GM11168 (cell line): ENCODE data around the gene TKT.

ENCODE experiments used
- in situ Hi-C: fragments of 300-500 bp; cut with MboI; formaldehyde crosslinking; loops from one replicate; pipeline ENCODE4 v1.12.0; 2022; ENCODE audit warnings: low sequenced_read_pairs; ENCODE audit not compliant: unreplicated experiment

Gene TKT

DNA sequence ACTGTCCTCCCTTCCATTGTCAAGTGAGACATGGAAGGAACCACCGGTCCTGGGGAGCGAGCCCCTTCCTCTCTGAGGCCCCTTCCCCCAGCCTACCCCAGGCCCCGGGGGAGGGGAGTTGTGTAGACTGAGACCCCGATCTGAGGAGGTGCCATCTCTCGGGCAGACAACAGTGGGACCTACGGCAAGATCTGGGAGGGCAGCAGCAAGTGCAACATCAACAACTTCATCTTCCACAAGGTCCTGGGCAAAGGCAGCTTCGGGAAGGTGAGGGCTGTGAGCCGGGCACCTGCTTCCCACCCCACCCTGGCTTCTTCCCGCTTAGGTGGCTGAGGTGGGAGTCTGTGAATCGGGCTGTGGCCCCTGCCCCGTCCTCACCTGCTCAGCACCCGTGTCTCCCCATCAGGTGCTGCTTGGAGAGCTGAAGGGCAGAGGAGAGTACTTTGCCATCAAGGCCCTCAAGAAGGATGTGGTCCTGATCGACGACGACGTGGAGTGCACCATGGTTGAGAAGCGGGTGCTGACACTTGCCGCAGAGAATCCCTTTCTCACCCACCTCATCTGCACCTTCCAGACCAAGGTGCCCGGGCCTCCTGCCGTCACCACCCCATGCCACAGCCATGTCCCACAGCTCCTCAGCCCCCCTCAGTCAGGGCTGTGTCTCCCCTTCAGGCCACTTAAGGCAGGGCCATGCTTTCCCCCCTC, 69.9 kb downstream of the TKT start:
- in situ Hi-C loops: no loop called here

DNA sequence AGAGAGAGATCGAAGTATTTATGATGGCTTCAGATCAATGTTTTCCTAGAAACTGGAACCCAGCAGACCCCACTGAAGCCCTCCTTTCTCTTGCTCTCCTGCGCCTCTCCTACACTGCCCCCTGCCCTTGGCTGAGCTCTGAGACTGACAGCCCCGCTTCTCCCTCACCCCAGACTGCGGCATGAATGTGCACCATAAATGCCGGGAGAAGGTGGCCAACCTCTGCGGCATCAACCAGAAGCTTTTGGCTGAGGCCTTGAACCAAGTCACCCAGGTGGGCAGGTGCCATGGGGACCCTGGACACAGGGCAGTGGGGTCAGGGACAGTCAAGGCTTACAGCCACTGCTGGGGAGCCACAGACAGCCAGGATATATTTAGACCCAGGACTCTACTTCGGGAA, 71.1 kb downstream of the TKT start:
- in situ Hi-C loops: no loop called here

DNA sequence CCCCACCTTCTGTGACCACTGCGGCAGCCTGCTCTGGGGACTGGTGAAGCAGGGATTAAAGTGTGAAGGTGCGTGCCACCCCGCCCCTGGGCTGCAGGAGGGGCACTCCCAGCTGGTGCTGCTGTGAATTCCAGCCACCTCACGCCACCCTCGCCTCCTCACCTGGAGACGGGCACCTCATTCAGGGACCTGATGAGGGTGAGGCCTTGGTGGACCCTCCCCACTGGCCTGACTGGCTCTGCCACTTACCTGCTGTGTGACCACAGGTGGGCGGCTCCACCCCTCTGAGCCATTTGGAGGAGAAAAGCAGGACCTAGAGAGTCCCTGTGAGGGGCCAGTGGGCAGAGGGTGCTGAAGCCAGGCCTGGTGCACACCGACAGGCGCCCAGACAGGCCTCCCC, 72.3 kb downstream of the TKT start:
- in situ Hi-C loops: no loop called here

DNA sequence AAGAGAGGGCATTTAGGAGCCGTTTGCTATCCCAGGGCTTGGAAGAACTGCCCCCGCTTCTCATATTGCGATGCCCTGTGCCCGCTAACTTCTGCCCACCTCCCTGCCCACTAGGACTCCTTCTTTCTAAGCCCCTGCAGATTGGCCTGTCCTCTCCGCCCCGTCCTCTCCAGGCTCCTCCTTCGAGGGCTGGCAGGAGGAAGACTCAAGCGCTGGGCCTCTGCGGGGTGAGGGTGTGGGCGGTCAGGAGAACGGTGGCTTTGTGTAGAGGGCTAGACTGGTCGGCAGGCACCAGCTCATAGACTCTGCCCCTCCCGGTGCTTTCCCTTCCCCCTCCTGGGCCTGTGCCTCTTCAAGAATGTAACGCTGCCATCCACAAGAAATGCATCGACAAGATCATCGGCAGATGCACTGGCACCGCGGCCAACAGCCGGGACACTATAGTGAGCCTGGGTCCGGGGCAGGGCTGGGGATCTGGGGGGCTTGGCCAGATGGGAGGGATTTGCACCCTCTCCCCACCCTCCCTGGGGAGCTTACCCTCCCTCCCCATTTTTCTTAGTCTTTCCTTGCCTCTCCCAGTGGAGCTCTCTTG, 73.0 kb downstream of the TKT start:
- in situ Hi-C loops: no loop called here

DNA sequence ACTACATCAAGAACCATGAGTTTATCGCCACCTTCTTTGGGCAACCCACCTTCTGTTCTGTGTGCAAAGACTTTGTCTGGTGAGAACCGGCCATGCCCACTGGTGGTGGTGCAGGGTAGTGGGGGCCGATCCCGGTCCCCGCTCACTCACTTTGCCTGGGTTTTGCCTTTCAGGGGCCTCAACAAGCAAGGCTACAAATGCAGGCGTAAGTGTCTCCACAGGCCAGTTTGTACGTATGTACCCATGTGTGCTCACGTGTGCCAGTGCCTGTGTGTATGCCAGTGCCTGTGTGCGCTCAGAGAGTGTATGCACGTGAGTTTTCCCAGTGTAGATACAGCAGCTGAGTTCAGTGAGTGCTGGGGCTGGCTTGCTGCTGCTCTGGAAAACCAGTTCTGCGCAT, 74.3 kb downstream of the TKT start:
- in situ Hi-C loops: no loop called here

DNA sequence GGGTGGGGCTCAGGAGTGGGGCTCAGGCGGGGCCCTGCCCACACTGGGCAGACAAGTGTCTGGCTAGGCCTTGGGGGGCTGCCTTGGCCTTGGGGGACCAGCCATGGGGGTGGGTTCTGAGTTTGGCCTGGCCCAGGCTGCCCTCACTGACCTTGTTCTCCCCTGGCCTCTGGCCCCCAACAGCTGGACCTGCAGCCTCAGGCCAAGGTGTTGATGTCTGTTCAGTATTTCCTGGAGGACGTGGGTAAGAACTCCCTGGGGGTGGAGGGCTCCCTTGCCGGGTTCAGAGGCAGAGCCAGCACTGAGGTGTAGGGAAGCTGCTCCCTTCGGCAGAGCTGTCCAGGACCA, 74.8 kb downstream of the TKT start:
- in situ Hi-C loops: no loop called here

DNA sequence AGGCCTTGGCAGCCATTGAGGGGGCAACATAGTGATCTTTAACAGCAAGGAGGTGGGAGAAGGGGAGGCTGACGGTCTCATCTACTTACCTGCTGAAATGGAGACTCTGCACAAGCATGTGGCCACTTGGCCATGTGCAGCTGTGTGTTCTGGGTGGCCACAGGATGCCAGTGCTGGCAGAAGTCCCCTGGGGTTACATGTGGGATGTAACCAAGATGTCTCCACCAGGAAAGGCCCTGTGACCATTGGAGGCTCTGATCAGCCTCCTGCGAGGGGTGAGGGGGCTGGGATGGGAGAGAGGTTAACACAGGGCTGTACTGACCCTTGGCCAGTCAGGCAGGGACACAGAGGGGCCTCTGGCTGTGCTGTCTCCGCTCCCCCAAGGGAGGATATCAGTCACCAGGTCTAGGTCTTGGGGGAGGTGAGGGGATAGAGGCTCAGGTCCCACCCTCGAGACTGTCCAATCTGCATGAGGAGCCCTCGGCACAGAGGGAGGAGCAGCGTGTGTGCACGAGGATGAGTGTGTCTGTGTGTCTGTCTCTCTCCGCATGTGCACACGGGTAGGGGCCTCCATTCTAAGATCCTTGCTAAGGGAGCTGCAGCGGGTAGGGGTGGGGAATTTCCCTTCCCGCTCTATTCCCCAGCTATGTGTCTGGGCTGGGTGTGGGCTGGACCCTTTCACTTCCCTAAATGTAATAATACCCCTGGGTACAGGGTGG, 75.4 kb downstream of the TKT start:
- in situ Hi-C loops: no loop called here

DNA sequence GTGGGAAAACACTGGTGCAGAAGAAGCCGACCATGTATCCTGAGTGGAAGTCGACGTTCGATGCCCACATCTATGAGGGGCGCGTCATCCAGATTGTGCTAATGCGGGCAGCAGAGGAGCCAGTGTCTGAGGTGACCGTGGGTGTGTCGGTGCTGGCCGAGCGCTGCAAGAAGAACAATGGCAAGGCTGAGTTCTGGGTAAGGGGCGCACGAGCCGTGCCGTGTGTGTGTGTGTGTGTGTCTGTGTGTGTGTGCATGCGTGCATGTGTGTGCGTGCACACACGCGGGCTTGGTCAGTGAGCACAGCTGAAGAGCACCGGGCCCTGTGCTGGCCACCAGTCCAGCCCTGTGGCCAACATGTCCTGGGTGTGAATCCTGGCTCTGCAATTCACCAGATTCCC, 76.2 kb downstream of the TKT start:
- in situ Hi-C loops: no loop called here

DNA sequence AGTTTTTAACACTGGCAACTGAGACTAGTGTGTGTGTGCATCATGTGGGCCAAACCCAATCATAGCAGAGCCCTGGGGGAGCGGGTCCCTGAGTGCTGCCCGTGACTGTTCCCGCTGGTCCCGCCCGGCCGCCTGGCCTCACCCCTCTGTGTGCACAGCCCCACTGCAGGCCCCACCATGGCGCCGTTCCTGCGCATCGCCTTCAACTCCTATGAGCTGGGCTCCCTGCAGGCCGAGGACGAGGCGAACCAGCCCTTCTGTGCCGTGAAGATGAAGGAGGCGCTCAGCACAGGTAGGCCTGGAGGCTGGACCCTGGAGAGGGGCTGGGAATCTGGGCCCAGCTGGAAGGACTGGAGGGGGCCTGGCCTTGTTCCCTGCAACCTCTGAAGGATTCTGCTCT, 77.6 kb downstream of the TKT start:
- in situ Hi-C loops: no loop called here

DNA sequence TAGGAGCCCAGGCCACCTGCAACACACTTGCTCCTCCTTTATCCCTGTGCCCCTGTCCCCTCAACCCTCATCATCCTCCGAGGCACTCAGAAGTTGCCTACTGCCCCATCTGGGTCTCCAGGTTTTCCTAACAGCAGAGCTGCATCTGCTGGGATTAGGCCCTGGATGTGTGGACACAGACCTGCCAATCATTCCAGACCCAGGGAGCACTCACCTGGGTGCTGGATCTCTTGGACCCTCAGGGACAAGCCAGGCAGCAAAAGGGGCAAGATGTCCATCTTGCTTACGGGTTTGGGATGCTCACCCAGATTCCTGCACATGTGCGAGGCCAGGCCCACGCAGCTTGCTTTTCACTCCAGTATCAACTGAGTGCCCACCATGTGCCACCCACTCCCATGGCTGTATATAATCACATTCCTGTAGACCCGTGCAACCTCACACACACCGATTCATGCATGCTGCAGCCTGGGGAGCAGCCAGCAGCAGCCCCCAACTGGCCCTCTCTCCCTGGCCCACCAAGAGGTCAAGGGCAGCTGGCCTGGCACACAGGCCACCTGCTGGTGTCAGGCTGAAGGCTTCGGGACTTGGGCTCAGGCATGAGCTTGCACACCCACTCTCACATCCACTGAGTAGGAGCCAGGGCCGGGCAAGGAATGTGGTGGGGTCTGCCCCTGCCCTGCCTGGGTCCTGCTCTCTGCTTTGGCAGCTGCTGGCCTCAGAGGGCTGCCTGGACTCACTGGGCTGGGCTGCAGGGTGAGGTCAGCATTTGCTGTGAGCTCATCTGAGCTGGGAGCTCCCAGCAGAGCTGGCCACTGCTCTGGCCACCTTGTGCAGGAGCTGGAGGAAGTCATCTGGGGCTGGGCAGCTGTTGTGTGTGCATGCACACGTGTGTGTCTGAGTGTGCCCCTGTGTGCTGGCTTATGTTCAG, 79.9 kb downstream of the TKT start:
- in situ Hi-C loops: no loop called here
